ENCODE data around the gene NFE2L3.

DNA sequence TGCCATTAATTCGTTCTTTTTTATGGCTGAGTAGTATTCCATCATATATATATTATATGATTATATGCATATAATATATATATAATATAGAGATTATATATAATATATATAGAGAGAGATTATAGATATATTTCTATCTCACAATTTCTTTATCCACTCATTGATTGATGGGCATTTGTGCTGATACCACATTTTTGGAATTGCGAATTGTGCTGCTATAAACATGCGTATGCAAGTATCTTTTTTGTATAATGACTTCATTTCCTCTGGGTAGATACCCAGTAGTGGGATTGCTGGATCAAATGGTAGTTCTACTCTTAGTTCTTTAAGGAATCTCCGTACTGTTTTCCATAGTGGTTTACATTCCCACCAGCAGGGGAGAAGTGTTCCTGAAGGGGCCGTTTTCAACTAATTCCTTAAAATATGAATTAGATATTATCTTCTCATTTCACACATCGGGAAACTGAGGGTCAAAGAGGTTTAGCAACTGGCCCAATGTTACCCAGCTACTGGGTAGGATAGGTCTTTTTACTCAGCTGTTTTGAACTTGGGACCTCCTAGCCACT is 16.5 kb downstream of the NFE2L3 start:
- TF ChIP-seq, protein P1, sequence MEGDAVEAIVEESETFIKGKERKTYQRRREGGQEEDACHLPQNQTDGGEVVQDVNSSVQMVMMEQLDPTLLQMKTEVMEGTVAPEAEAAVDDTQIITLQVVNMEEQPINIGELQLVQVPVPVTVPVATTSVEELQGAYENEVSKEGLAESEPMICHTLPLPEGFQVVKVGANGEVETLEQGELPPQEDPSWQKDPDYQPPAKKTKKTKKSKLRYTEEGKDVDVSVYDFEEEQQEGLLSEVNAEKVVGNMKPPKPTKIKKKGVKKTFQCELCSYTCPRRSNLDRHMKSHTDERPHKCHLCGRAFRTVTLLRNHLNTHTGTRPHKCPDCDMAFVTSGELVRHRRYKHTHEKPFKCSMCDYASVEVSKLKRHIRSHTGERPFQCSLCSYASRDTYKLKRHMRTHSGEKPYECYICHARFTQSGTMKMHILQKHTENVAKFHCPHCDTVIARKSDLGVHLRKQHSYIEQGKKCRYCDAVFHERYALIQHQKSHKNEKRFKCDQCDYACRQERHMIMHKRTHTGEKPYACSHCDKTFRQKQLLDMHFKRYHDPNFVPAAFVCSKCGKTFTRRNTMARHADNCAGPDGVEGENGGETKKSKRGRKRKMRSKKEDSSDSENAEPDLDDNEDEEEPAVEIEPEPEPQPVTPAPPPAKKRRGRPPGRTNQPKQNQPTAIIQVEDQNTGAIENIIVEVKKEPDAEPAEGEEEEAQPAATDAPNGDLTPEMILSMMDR (IDR thresholded peaks at IDR 0.05), result no peak
- TF ChIP-seq POLR2A (IDR thresholded peaks at IDR 0.05), result no peak

Measured in esophagus squamous epithelium (tissue), 4 donors.